HepG2 (cell line): ENCODE results near the gene GPT2. TPM values are rescaled to one million over a fixed set of nuclear protein-coding genes. Genes with fewer than 3 reads are reported as not detected.

Experiments used
- ATAC-seq: fragments of 200-7000 bp; cut with Tn5 transposase; 3 replicates; pipeline ENCODE4 v1.9.1; 2020; ENCODE audit warnings: mild to moderate bottlenecking, moderate library complexity
- BruUV-seq: library from RNA; stranded (reverse); fragments of 400-500 nt; replicated peaks from 2 replicates; lab custom pipeline; 2021; lab: Mats Ljungman, UMichigan
- CTCF ChIA-PET: fragments of 300-600 bp; formaldehyde crosslinking; extraction: SDS; loops from one replicate; lab custom pipeline; 2021; ENCODE audit warnings: low total read pairs, inconsistent platforms, low intra/inter-chr PET ratio; lab: Yijun Ruan, JAX
- POLR2A ChIA-PET: fragments of 350-600 bp; sonication (Branson Sonifier 250); formaldehyde crosslinking; loops from one replicate; lab custom pipeline; 2020; ENCODE audit warnings: antibody characterized with exemption, inconsistent platforms; lab: Yijun Ruan, JAX
- DNase-seq: peaks from one replicate; pipeline ENCODE4 v3.0.0-alpha.2; 2015; ENCODE audit warnings: low spot score
- FAIRE-seq: peaks from 3 replicates; lab custom pipeline; 2011; peaks lifted over from hg19 to GRCh38; lab: Jason Lieb, UNC
- H2AFZ ChIP-seq: one replicate; pipeline ENCODE4 v1.6.1; 2011; ENCODE audit warnings: low read length, inconsistent platforms
- H3K27ac ChIP-seq: fragments of 300-600 bp; 3 replicates; pipeline ENCODE4 v1.8.0; 2011; ENCODE audit warnings: mixed run types, mild to moderate bottlenecking, mixed read lengths, low read length, inconsistent platforms; ENCODE audit not compliant: insufficient read depth; ENCODE audit errors: extremely low read length
- H3K27me3 ChIP-seq, 2 experiments: fragments of 200-600 bp in 1 of 2; 2 replicates in 1 of 2; 3 replicates in 1 of 2; pipeline versions ENCODE4 v1.6.0 to v1.8.0; 2011; ENCODE audit warnings: low read length in 2 of 2, mild to moderate bottlenecking in 2 of 2, moderate library complexity in 2 of 2, inconsistent platforms in 1 of 2; ENCODE audit not compliant: insufficient read depth in 2 of 2, control insufficient read depth in 1 of 2
- H3K36me3 ChIP-seq, 2 experiments: fragments of 200-600 bp in 1 of 2; replicated peaks in 1 of 2; 2 replicates in 1 of 2; 3 replicates in 1 of 2; pipeline versions ENCODE4 v1.5.1 to v1.8.0; 2011; ENCODE audit warnings: low read length in 2 of 2, inconsistent platforms in 1 of 2; ENCODE audit not compliant: insufficient read depth in 2 of 2, control insufficient read depth in 1 of 2
- H3K4me1 ChIP-seq: 2 replicates; pipeline ENCODE4 v1.5.1; 2012; ENCODE audit warnings: low read length, inconsistent platforms; ENCODE audit not compliant: insufficient read depth
- H3K4me2 ChIP-seq: 2 replicates; pipeline ENCODE4 v1.6.0; 2011; ENCODE audit warnings: low read depth, low read length, inconsistent platforms
- H3K4me3 ChIP-seq, 3 experiments: fragments of 200-600 bp in 1 of 3; sonication (generic), shearing (Covaris generic) in 1 of 3; replicated peaks in 1 of 3; 2 replicates each; pipeline ENCODE4 v1.5.1; 2011 to 2016; ENCODE audit warnings: low read length in 3 of 3, inconsistent platforms in 2 of 3, low read depth in 2 of 3, mild to moderate bottlenecking in 2 of 3, control low read depth in 1 of 3, mixed read lengths in 1 of 3; ENCODE audit not compliant: insufficient read depth in 1 of 3
- H3K79me2 ChIP-seq: one replicate; pipeline ENCODE4 v1.6.1; 2011; ENCODE audit warnings: low read length, inconsistent platforms; ENCODE audit not compliant: insufficient read depth
- H3K9ac ChIP-seq: 2 replicates; pipeline ENCODE4 v1.6.0; 2011; ENCODE audit warnings: mild to moderate bottlenecking, low read depth, low read length, inconsistent platforms; ENCODE audit not compliant: insufficient read depth
- H3K9me3 ChIP-seq: 2 replicates; pipeline ENCODE4 v1.5.1; 2012; ENCODE audit warnings: mild to moderate bottlenecking, low read length
- H4K20me1 ChIP-seq: 2 replicates; pipeline ENCODE4 v1.6.0; 2011; ENCODE audit warnings: inconsistent platforms, mild to moderate bottlenecking, low read length, moderate library complexity; ENCODE audit not compliant: insufficient read depth
- ATF1 ChIP-seq: IDR thresholded peaks from 2 replicates; pipeline ENCODE4 v1.6.1; 2016; ENCODE audit warnings: mild to moderate bottlenecking, control low read depth
- ETV6 ChIP-seq: sonication (generic); formaldehyde crosslinking; conservative IDR thresholded peaks from 2 replicates; pipeline ENCODE4 v1.4.0; 2020; ENCODE audit warnings: missing genetic modification reagents
- GABPB1 ChIP-seq: IDR thresholded peaks from 2 replicates; pipeline ENCODE4 v1.6.1; 2016; ENCODE audit warnings: mild to moderate bottlenecking, missing genetic modification reagents, moderate library complexity, missing compliant biosample characterization
- MEF2D ChIP-seq: sonication (generic); formaldehyde crosslinking; IDR thresholded peaks from 2 replicates; pipeline ENCODE4 v1.5.1; 2020; ENCODE audit warnings: mild to moderate bottlenecking, missing genetic modification reagents
- RARA ChIP-seq: IDR thresholded peaks from 2 replicates; pipeline ENCODE4 v1.6.1; 2016; ENCODE audit warnings: missing genetic modification reagents, missing compliant biosample characterization
- RFX1 ChIP-seq: fragments of 450-650 bp; IDR thresholded peaks from 2 replicates; pipeline ENCODE4 v1.6.1; 2017
- ZFY ChIP-seq: sonication (generic); formaldehyde crosslinking; IDR thresholded peaks from 2 replicates; pipeline ENCODE4 v1.4.0; 2020; ENCODE audit warnings: missing genetic modification reagents
- ZMYM3 ChIP-seq: sonication (generic); formaldehyde crosslinking; IDR thresholded peaks from 2 replicates; pipeline ENCODE4 v1.5.1; 2020; ENCODE audit warnings: mild to moderate bottlenecking, missing genetic modification reagents
- ZNF142 ChIP-seq: sonication (generic); formaldehyde crosslinking; IDR thresholded peaks from 2 replicates; pipeline ENCODE4 v1.4.0; 2020; ENCODE audit warnings: missing genetic modification reagents
- ZNF282 ChIP-seq: fragments of 450-650 bp; IDR thresholded peaks from 2 replicates; pipeline ENCODE4 v1.6.1; 2018; ENCODE audit not compliant: partially characterized antibody
- ZNF331 ChIP-seq: sonication (generic); formaldehyde crosslinking; IDR thresholded peaks from 2 replicates; pipeline ENCODE4 v1.4.0; 2020; ENCODE audit warnings: missing genetic modification reagents
- ZNF562 ChIP-seq: sonication (generic); formaldehyde crosslinking; IDR thresholded peaks from 2 replicates; pipeline ENCODE4 v1.8.0; 2022; ENCODE audit warnings: missing genetic modification reagents, borderline replicate concordance
- ZNF670 ChIP-seq: sonication (generic); formaldehyde crosslinking; IDR thresholded peaks from 2 replicates; pipeline ENCODE4 v1.8.0; 2022; ENCODE audit warnings: mild to moderate bottlenecking, missing genetic modification reagents, borderline replicate concordance
- WGBS: methylation state at CpG from one replicate; pipeline ENCODE4 v1.1.6; 2017; ENCODE audit warnings: low lambda C conversion rate; 5-methylcytosine and 5-hydroxymethylcytosine counted together
- in situ Hi-C: cut with HindIII; loops from 2 replicates; pipeline ENCODE4 v1.10.0; 2017; ENCODE audit warnings: low pct_unique_long_range_greater_than_20kb; ENCODE audit not compliant: extremely low pct_ligation_motif_present
- intact Hi-C: fragments of 100-400 bp; cut with micrococcal nuclease; formaldehyde crosslinking; loops from one replicate; pipeline ENCODE4 v1.10.0; 2022; ENCODE audit not compliant: unreplicated experiment
- polyA plus RNA-seq, 8 experiments: library from polyadenylated mRNA; depleted of rRNA in 3 of 8; stranded (reverse) in 7 of 8; unstranded in 1 of 8; fragments of >200 nt; fragmentation: Illumina TruSeq in 4 of 8; extraction: Trizol in 4 of 8; gene quantifications; 2 replicates each; pipeline versions ENCODE4 v1.2.1 to v1.2.3, GENCODE V29; 2011 to 2016; ENCODE audit warnings: low read depth in 4 of 8, missing spikeins in 1 of 8, mixed read lengths in 1 of 8; ENCODE audit not compliant: insufficient read depth in 1 of 8
- total RNA-seq, 5 experiments: library from RNA; depleted of rRNA; stranded (reverse); fragments of >200 nt; fragmentation: Illumina TruSeq; extraction: Trizol; gene quantifications; 2 replicates each; pipeline ENCODE4 v1.2.3, GENCODE V29; 2016; ENCODE audit warnings: low read depth in 1 of 5
- TF ChIP-seq, protein P1 (sequence below): sonication (generic); formaldehyde crosslinking; IDR thresholded peaks from 2 replicates; pipeline ENCODE4 v1.5.0; 2020; ENCODE audit warnings: mild to moderate bottlenecking, missing genetic modification reagents
- TF ChIP-seq, protein P2 (sequence below): sonication (generic); formaldehyde crosslinking; IDR thresholded peaks from 2 replicates; pipeline ENCODE4 v1.4.0; 2020; ENCODE audit warnings: missing genetic modification reagents

The GPT2 gene
- total and polyA plus RNA-seq, 2 of the 13 experiments (the other 11 are each of a cell fraction or from before 2014, with no cell fraction given) = 138 to 267 TPM

DNA sequence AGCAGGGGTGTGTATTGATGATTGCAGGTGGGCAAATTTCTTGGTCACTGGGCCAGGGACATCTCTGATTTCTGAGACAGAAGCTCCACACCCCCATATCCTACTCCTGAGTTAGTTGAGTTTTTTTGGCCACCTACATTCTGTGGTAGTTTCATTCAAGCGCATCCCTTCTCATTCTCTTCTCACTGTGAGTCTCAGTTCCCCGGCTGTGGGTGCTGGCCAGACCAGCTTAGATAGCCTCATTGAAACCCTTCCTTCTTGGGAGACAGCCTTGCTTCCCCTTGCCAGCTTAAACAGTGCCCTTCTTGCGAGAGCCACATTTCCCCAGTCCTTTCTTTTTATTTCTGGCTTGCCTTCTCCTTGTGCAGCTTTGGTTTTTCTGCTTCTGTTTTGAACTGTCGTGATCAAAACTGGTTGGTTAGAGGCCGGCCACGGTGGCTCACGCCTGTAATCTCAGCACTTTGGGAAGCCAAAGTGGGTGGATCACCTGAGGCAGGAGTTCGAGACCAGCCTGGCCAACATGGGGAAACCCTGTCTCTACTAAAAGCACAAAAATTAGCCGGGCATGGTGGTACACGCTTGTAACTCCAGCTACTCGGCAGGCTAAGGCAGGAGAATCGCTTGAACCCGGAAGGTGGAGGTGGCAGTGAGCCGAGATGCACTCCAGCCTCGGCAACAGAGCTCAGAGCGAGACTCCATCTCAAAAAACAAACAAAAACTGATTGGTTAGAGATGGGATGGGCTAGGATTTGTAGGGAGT, 2.8 kb downstream of the GPT2 start:
- intact Hi-C loops = loop anchor here (2.0 kb wide), 1 partner anchor 32 kb away; no protein-coding TSS in a partner anchor
- H2AFZ ChIP-seq = no peak overlapping the region
- peak overlapping the region; percentile 87 to 99 (median 99) for H3K4me3 ChIP-seq
- POLR2A ChIA-PET = interaction anchor here (1.0 to 11.8 kb wide), 6 partner anchors 8 to 37 kb away, joined by 3 to 306 read pairs (median 104); no protein-coding TSS in a partner anchor
- 73% methylated on average over 16 of the region's 16 CpGs for WGBS
- ATAC-seq (no peak), FAIRE-seq (no peak), DNase-seq (no peak)
- peaks cover 77% of the 10 kb centered on the region for H3K79me2 ChIP-seq
- H3K4me1 ChIP-seq = peaks cover 82% of the 10 kb centered on the region
- in situ Hi-C loops = no loop called here
- no TSS peak for BruUV-seq
- H3K27me3 ChIP-seq = no peaks in the 10 kb centered on the region; a peak in 1 of 5 replicates
- CTCF ChIA-PET = no interaction called here
- H3K4me2 ChIP-seq = peak overlapping the region; percentile 76
- H3K36me3 ChIP-seq = peaks cover 10 to 41% of the 10 kb centered on the region in 2 experiments
- H3K9me3 ChIP-seq = no peaks in the 10 kb centered on the region
- H3K9ac ChIP-seq = peak overlapping the region; percentile 89
- H4K20me1 ChIP-seq = peaks cover 58% of the 10 kb centered on the region
- peak overlapping the region; percentile 70 for H3K27ac ChIP-seq
- TF ChIP-seq ZNF282 (no peak), ZNF142 (CRISPR knock-in tag) (peak; percentile 55; the same call in 1 of the 2 replicates), ZNF331 (CRISPR knock-in tag) (0 out of 2 replicates have a peak, but pooled peaks have one; percentile 6), ZNF562 (CRISPR knock-in tag) (no peak), GABPB1 (CRISPR knock-in tag) (0 out of 2 replicates have a peak, but pooled peaks have one; percentile 12), ZNF670 (CRISPR knock-in tag) (peak; percentile 81; the same call in 1 of the 2 replicates), ETV6 (CRISPR knock-in tag) (no peak), ZFY (CRISPR knock-in tag) (no peak; the same call in 1 of the 2 replicates), ZMYM3 (CRISPR knock-in tag) (0 out of 2 replicates have a peak, but pooled peaks have one; percentile 44), RARA (CRISPR knock-in tag) (no peak), RFX1 (no peak), ATF1 (CRISPR knock-in tag) (no peak), MEF2D (CRISPR knock-in tag) (peak; percentile 51; the same call in 1 of the 2 replicates)
- TF ChIP-seq, protein P1, sequence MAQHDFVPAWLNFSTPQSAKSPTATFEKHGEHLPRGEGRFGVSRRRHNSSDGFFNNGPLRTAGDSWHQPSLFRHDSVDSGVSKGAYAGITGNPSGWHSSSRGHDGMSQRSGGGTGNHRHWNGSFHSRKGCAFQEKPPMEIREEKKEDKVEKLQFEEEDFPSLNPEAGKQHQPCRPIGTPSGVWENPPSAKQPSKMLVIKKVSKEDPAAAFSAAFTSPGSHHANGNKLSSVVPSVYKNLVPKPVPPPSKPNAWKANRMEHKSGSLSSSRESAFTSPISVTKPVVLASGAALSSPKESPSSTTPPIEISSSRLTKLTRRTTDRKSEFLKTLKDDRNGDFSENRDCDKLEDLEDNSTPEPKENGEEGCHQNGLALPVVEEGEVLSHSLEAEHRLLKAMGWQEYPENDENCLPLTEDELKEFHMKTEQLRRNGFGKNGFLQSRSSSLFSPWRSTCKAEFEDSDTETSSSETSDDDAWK (CRISPR knock-in tag) = no peak
- TF ChIP-seq, protein P2, sequence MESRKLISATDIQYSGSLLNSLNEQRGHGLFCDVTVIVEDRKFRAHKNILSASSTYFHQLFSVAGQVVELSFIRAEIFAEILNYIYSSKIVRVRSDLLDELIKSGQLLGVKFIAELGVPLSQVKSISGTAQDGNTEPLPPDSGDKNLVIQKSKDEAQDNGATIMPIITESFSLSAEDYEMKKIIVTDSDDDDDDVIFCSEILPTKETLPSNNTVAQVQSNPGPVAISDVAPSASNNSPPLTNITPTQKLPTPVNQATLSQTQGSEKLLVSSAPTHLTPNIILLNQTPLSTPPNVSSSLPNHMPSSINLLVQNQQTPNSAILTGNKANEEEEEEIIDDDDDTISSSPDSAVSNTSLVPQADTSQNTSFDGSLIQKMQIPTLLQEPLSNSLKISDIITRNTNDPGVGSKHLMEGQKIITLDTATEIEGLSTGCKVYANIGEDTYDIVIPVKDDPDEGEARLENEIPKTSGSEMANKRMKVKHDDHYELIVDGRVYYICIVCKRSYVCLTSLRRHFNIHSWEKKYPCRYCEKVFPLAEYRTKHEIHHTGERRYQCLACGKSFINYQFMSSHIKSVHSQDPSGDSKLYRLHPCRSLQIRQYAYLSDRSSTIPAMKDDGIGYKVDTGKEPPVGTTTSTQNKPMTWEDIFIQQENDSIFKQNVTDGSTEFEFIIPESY (CRISPR knock-in tag) = no peak
